ENCODE data around the gene RAB7A. TPM values are rescaled to one million over a fixed set of nuclear protein-coding genes. Genes with fewer than 3 reads are reported as not detected.

RAB7A gene
- total and polyA plus RNA-seq, 10 of the 15 experiments (the other 5 are each of a cell fraction or from before 2014, with no cell fraction given): 40.3 to 212 (median 160) TPM

DNA sequence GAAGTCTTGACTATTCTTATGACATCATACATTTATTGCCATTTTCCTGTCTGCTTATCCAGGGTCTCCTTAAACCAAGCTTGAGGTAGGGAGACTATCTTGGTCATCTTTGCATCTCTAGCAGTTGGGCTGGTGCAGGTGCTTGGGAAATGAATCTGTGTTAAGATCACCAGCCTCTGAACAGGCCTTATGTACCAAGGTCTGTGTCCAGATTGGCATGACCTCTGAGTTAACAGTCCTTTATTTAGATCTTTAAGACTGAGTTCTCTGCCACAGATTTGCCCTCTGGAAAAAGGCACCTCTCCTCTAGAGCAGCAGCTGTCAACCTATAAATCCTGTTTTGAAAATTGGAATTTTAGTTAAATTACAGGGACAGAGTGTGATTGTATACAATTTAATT, 35.4 kb downstream of the RAB7A start:
- BruUV-seq (replicated peaks): no TSS peak
- ChIA-PET CTCF (interaction anchor here (0.7 to 1.5 kb wide), 3 partner anchors 27 to 34 kb away, joined by 3 to 5 read pairs (median 3); no protein-coding TSS in a partner anchor), RAD21 (ENCODE audit: unreplicated experiment) (no interaction called here), POLR2A (no interaction called here), SMC1A (ENCODE audit: uncharacterized antibody, unreplicated experiment) (no interaction called here)
- Histone ChIP-seq H3K36me3 (ENCODE audit: control insufficient read depth in 2 of 2, insufficient read depth in 2 of 2, low read length in 1 of 2) (peaks cover 2% of the 10 kb centered on the region in 2 experiments; a peak in 3 of 4 replicates), H3K9me3 (replicated peaks; ENCODE audit: control insufficient read depth, insufficient read depth, low read length) (no peaks in the 10 kb centered on the region), H3K79me2 (ENCODE audit: control insufficient read depth, insufficient read depth, low read length) (peaks cover 47% of the 10 kb centered on the region), H3K9ac (ENCODE audit: control insufficient read depth, insufficient read depth, low read length) (no peak overlapping the region), H3K4me3 (no peak overlapping the region), H4K20me1 (ENCODE audit: control insufficient read depth, insufficient read depth) (no peaks in the 10 kb centered on the region), H3K4me2 (ENCODE audit: control insufficient read depth, insufficient read depth) (no peak overlapping the region), H3K27ac (ENCODE audit: control insufficient read depth, insufficient read depth) (no peak overlapping the region), H3K27me3 (replicated peaks in 1 of 2; ENCODE audit: control insufficient read depth in 2 of 2, insufficient read depth in 2 of 2, low read length in 1 of 2) (no peaks in the 10 kb centered on the region), H2AFZ (ENCODE audit: control insufficient read depth, low read depth, low read length) (no peak overlapping the region), H3K4me1 (ENCODE audit: control insufficient read depth, insufficient read depth, low read length) (peaks cover 6% of the 10 kb centered on the region; the same call in 1 of the 2 replicates)
- DNase-seq (ENCODE audit: low read depth, low spot score): no peak
- in situ Hi-C loops (cut with MboI): no loop called here
- no peak for FAIRE-seq
- intact Hi-C loops (cut with micrococcal nuclease; ENCODE audit: unreplicated experiment): no loop called here
- ATAC-seq: no peak
- no peak for TF ChIP-seq NFYB (IDR thresholded peaks at IDR 0.05; ENCODE audit: insufficient read depth, low read depth, low read length)
- TF ChIP-seq, protein P1, sequence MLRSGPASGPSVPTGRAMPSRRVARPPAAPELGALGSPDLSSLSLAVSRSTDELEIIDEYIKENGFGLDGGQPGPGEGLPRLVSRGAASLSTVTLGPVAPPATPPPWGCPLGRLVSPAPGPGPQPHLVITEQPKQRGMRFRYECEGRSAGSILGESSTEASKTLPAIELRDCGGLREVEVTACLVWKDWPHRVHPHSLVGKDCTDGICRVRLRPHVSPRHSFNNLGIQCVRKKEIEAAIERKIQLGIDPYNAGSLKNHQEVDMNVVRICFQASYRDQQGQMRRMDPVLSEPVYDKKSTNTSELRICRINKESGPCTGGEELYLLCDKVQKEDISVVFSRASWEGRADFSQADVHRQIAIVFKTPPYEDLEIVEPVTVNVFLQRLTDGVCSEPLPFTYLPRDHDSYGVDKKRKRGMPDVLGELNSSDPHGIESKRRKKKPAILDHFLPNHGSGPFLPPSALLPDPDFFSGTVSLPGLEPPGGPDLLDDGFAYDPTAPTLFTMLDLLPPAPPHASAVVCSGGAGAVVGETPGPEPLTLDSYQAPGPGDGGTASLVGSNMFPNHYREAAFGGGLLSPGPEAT (IDR thresholded peaks at IDR 0.05; ENCODE audit: low read depth): no peak
- TF ChIP-seq, protein P2, sequence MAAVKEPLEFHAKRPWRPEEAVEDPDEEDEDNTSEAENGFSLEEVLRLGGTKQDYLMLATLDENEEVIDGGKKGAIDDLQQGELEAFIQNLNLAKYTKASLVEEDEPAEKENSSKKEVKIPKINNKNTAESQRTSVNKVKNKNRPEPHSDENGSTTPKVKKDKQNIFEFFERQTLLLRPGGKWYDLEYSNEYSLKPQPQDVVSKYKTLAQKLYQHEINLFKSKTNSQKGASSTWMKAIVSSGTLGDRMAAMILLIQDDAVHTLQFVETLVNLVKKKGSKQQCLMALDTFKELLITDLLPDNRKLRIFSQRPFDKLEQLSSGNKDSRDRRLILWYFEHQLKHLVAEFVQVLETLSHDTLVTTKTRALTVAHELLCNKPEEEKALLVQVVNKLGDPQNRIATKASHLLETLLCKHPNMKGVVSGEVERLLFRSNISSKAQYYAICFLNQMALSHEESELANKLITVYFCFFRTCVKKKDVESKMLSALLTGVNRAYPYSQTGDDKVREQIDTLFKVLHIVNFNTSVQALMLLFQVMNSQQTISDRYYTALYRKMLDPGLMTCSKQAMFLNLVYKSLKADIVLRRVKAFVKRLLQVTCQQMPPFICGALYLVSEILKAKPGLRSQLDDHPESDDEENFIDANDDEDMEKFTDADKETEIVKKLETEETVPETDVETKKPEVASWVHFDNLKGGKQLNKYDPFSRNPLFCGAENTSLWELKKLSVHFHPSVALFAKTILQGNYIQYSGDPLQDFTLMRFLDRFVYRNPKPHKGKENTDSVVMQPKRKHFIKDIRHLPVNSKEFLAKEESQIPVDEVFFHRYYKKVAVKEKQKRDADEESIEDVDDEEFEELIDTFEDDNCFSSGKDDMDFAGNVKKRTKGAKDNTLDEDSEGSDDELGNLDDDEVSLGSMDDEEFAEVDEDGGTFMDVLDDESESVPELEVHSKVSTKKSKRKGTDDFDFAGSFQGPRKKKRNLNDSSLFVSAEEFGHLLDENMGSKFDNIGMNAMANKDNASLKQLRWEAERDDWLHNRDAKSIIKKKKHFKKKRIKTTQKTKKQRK (IDR thresholded peaks at IDR 0.05; ENCODE audit: low read depth, low read length): no peak
- no peak for TF ChIP-seq CREM (IDR thresholded peaks at IDR 0.05; ENCODE audit: low read depth)
- no peak for TF ChIP-seq HDAC6 (IDR thresholded peaks at IDR 0.05; ENCODE audit: unreplicated experiment)
- no peak for TF ChIP-seq FOXK2 (IDR thresholded peaks at IDR 0.05)
- TF ChIP-seq, protein P3, sequence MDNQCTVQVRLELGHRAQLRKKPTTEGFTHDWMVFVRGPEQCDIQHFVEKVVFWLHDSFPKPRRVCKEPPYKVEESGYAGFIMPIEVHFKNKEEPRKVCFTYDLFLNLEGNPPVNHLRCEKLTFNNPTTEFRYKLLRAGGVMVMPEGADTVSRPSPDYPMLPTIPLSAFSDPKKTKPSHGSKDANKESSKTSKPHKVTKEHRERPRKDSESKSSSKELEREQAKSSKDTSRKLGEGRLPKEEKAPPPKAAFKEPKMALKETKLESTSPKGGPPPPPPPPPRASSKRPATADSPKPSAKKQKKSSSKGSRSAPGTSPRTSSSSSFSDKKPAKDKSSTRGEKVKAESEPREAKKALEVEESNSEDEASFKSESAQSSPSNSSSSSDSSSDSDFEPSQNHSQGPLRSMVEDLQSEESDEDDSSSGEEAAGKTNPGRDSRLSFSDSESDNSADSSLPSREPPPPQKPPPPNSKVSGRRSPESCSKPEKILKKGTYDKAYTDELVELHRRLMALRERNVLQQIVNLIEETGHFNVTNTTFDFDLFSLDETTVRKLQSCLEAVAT (IDR thresholded peaks at IDR 0.05): no peak
- TF ChIP-seq NR2C2 (IDR thresholded peaks at IDR 0.05; ENCODE audit: borderline replicate concordance, control insufficient read depth, insufficient read length, low read depth): no peak
- no peak for TF ChIP-seq GABPA (IDR thresholded peaks at IDR 0.05; ENCODE audit: low read depth)
- no peak for TF ChIP-seq ASH2L (IDR thresholded peaks at IDR 0.05; ENCODE audit: borderline replicate concordance, low read depth)
- TF ChIP-seq, protein P4, sequence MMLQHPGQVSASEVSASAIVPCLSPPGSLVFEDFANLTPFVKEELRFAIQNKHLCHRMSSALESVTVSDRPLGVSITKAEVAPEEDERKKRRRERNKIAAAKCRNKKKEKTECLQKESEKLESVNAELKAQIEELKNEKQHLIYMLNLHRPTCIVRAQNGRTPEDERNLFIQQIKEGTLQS (IDR thresholded peaks at IDR 0.05; ENCODE audit: borderline replicate concordance, extremely low read depth, low read depth, low read length): no peak
- no peak for TF ChIP-seq POU2F2 (IDR thresholded peaks at IDR 0.05; ENCODE audit: borderline replicate concordance, low read depth, low read length)
- TF ChIP-seq SIX5 (IDR thresholded peaks at IDR 0.05; ENCODE audit: low read depth, low read length, severe bottlenecking): no peak
- TF ChIP-seq, protein P5, sequence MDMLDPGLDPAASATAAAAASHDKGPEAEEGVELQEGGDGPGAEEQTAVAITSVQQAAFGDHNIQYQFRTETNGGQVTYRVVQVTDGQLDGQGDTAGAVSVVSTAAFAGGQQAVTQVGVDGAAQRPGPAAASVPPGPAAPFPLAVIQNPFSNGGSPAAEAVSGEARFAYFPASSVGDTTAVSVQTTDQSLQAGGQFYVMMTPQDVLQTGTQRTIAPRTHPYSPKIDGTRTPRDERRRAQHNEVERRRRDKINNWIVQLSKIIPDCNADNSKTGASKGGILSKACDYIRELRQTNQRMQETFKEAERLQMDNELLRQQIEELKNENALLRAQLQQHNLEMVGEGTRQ (IDR thresholded peaks at IDR 0.05; ENCODE audit: borderline replicate concordance, low read depth, low read length): no peak
- no peak for TF ChIP-seq FOXM1 (IDR thresholded peaks at IDR 0.05; ENCODE audit: low read depth, low read length)
- no peak for TF ChIP-seq EP300 (IDR thresholded peaks at IDR 0.05; ENCODE audit: borderline replicate concordance in 1 of 2, control insufficient read depth in 1 of 2, low read depth in 2 of 2, low read length in 2 of 2)
- no peak for TF ChIP-seq TAF1 (IDR thresholded peaks at IDR 0.05; ENCODE audit: borderline replicate concordance, low read depth, low read length)

All from GM12878 (cell line).